B cell (primary cell): ENCODE measurements around the gene NMD3.

Experiments used
- CTCF ChIP-seq: fragments of 200-600 bp; IDR thresholded peaks from one replicate; pipeline ENCODE4 v1.8.0; 2022; ENCODE audit warnings: antibody characterized with exemption, mild to moderate bottlenecking
- EZH2 ChIP-seq: IDR thresholded peaks from 2 replicates; pipeline ENCODE4 v1.6.1; 2012; ENCODE audit warnings: borderline replicate concordance, low read depth, mild to moderate bottlenecking, moderate library complexity, low read length; ENCODE audit not compliant: insufficient read depth, poor library complexity, severe bottlenecking

- TF ChIP-seq CTCF (no peak), EZH2 (no peak)
These were observed 7.5 kb upstream of the NMD3 start for GRCh38 chr3:161213644-161214043.
